Measurements from ENCODE around the gene SLC30A1.

DNA sequence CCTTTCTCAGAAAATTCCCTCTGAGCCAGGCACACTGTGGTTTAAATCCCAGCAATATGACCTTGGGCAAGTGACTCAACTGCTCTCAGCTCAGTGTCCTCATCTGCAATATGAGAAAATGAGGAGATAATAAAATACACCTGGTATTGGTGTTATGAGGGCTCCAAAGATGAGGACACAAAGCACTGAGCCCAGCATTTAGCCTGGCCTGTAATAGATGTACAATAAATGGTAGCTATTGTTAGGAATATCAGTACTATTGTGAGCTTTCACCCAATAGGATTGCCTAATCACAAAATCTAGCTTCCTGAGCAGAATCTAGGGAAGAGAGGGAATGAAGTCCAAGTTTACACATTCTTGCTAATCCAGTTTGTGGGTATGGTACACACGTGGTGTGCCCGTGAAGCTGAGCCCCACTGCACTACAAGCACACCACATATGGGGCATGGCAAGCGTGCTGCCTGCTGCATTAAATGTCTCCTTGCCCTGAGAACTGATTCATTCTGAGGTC, 24.3 kb upstream of the SLC30A1 start:
- TF ChIP-seq CTCF (IDR thresholded peaks at IDR 0.05; ENCODE audit: poor library complexity, severe bottlenecking): no peak
- TF ChIP-seq TAF1 (IDR thresholded peaks at IDR 0.05; ENCODE audit: low read depth): no peak
- TF ChIP-seq EP300 (conservative IDR thresholded peaks at IDR 0.05; ENCODE audit: poor library complexity, severe bottlenecking): no peak
- no peak for TF ChIP-seq POLR2AphosphoS5 (IDR thresholded peaks at IDR 0.05)
- TF ChIP-seq SMC3 (conservative IDR thresholded peaks at IDR 0.05; ENCODE audit: poor library complexity): no peak
- no peak for TF ChIP-seq MXI1 (conservative IDR thresholded peaks at IDR 0.05; ENCODE audit: poor library complexity, severe bottlenecking)
- TF ChIP-seq, protein P1, sequence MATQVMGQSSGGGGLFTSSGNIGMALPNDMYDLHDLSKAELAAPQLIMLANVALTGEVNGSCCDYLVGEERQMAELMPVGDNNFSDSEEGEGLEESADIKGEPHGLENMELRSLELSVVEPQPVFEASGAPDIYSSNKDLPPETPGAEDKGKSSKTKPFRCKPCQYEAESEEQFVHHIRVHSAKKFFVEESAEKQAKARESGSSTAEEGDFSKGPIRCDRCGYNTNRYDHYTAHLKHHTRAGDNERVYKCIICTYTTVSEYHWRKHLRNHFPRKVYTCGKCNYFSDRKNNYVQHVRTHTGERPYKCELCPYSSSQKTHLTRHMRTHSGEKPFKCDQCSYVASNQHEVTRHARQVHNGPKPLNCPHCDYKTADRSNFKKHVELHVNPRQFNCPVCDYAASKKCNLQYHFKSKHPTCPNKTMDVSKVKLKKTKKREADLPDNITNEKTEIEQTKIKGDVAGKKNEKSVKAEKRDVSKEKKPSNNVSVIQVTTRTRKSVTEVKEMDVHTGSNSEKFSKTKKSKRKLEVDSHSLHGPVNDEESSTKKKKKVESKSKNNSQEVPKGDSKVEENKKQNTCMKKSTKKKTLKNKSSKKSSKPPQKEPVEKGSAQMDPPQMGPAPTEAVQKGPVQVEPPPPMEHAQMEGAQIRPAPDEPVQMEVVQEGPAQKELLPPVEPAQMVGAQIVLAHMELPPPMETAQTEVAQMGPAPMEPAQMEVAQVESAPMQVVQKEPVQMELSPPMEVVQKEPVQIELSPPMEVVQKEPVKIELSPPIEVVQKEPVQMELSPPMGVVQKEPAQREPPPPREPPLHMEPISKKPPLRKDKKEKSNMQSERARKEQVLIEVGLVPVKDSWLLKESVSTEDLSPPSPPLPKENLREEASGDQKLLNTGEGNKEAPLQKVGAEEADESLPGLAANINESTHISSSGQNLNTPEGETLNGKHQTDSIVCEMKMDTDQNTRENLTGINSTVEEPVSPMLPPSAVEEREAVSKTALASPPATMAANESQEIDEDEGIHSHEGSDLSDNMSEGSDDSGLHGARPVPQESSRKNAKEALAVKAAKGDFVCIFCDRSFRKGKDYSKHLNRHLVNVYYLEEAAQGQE (IDR thresholded peaks at IDR 0.05; ENCODE audit: borderline replicate concordance): no peak

All from neural cell (in vitro differentiated cells).